C4-2B (cell line): ENCODE results near the gene NECTIN3.

ENCODE experiments used
- H3K27ac ChIP-seq: fragments of 450-650 bp; 2 replicates; pipeline ENCODE4 v1.5.1; 2017
- ZFX ChIP-seq: fragments of 450-650 bp; IDR thresholded peaks from 2 replicates; pipeline ENCODE4 v1.6.1; 2017
- TF ChIP-seq, protein P1 (sequence below): fragments of 450-650 bp; conservative IDR thresholded peaks from 2 replicates; pipeline ENCODE4 v1.5.1; 2017; ENCODE audit warnings: mild to moderate bottlenecking

NECTIN3 gene

DNA sequence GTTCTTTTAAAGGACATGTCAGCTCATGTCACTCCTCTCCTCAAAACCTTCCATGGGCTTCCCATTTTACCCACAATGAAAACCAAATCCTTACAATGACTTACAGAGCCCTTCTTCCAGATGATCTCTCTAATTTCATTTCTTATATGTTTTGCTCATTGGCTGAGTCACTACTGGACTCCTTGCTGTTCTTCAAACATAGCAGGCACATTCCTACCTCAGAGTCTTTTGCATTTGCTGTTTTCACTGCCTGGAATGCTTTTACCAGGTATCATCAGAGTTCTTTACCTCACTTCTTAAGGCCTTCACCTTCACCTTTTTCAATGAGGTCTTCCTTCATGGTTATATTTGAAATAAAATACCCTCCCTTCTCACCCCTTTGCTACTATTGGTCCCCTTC lies 57.3 kb downstream of the NECTIN3 start:
- no peak for TF ChIP-seq ZFX
- TF ChIP-seq, protein P1, sequence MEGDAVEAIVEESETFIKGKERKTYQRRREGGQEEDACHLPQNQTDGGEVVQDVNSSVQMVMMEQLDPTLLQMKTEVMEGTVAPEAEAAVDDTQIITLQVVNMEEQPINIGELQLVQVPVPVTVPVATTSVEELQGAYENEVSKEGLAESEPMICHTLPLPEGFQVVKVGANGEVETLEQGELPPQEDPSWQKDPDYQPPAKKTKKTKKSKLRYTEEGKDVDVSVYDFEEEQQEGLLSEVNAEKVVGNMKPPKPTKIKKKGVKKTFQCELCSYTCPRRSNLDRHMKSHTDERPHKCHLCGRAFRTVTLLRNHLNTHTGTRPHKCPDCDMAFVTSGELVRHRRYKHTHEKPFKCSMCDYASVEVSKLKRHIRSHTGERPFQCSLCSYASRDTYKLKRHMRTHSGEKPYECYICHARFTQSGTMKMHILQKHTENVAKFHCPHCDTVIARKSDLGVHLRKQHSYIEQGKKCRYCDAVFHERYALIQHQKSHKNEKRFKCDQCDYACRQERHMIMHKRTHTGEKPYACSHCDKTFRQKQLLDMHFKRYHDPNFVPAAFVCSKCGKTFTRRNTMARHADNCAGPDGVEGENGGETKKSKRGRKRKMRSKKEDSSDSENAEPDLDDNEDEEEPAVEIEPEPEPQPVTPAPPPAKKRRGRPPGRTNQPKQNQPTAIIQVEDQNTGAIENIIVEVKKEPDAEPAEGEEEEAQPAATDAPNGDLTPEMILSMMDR: no peak

DNA sequence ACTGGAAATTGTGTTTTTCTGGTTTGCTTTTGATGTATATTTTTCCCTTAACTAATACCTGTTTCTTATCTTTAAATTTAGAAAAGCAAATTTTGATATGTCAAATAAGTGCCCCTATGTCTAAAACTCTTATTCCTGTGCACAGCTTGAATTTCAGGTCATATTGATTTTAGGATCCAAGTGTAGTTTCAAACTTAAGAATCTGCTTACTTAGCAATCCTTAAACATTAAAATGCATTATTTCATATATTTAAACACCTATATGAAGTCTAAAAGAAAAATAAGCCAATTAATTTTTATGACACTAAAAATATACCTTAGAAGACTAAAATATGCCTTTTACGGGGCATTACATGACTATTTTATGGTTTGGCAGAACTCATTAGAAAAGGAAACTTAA lies 59.2 kb downstream of the NECTIN3 start:
- H3K27ac ChIP-seq: no peak overlapping the region
- no peak for TF ChIP-seq ZFX
- TF ChIP-seq, protein P1: no peak

More for the DNA sequence above, 57.3 kb downstream of the NECTIN3 start:
- H3K27ac ChIP-seq: no peak overlapping the region

DNA sequence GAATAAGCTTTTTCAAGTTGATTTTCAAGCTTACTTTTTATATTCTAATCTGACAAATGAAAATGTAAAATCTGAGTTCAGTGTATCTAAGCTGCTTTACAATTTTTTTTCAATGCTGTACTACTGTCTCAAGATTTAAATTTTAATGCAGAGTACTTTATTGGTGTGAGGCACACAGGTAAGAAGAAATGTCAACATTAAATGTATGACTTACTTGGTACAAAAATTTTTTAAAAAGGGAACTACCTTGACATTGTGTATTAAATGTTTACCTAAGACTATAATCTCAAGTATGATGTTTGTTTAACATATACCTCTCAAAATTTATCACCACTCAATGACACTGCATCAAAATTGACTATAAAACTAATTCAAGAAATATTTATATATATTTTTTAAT lies 62.7 kb downstream of the NECTIN3 start:
- TF ChIP-seq, protein P1: no peak
- TF ChIP-seq ZFX: no peak
- H3K27ac ChIP-seq: no peak overlapping the region

DNA sequence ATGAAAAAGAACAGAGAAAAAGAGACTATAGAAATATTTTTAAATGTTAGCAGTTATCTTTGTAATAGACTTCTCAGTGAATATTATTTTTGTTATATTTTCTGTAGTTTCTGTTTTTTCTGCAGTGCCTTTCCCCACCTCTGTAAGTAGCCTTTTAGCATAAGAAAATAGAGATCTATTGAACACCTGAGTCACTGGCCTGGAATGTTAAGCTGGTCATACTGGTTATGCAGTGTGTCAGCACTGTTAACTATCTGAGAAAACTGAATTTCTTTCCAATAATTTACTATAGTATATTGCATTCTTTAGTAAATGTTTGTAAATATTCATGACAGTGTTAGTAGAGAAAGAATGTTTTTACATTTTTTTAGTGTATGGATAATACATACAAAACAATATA lies 79.8 kb downstream of the NECTIN3 start:
- no peak overlapping the region for H3K27ac ChIP-seq
- TF ChIP-seq, protein P1: no peak
- TF ChIP-seq ZFX: no peak

DNA sequence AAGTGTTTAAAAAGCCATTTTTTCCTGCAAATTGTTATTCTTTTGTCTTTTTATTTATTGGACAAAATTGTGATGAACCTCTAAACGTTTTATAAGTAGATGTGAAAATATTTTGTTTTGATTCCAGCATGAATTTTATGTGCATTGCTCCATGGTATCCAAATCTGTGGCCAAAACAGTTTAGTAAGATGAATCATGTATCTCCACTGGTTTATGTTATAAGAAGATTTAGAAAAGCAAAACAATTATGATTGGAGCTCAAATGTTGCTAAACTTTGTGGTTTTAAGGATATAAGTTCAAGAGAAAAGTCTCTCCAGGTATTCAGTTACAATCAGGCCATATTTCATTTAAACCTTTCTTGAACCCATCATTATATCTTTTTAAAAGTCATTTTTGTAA lies 80.9 kb downstream of the NECTIN3 start:
- no peak overlapping the region for H3K27ac ChIP-seq
- TF ChIP-seq ZFX: no peak
- TF ChIP-seq, protein P1: no peak

DNA sequence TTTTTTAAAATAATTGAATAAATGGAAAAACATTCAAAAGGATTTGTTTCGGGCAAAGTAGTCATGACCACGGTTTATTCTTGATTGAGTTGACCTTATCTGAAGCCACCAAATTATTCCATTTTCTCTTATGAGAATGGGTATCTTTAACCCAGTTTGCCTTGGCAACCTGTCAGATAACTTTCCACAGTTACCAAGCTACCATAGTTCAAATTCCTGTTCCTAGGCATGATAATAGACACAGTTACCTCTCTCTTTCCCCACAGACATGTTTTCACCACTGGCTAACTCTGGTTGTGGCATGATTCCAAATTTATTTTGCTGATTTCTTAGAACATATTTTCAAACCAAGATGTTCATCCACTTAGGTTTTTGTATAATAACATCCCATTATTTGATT lies 84.9 kb downstream of the NECTIN3 start:
- no peak for TF ChIP-seq ZFX
- TF ChIP-seq, protein P1: no peak

DNA sequence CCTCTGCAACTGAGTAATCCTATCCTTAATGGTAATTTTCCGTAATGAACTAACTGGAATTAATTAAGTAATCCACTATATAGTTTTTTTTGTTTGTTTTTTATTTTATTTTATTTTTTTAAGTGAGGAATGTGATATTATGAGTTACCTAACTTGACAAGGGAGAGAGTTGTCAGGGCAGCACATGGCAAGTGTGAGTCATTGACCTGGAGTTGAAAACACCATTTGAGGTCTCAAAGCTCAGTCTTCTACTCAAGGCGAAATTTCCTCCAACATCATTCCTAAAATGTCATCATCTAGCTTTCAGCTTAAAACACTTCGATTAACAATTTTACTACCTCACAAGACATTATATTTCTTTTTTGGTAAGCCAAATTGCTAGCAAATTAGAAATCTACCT lies 87.8 kb downstream of the NECTIN3 start:
- no peak overlapping the region for H3K27ac ChIP-seq
- TF ChIP-seq, protein P1: no peak
- no peak for TF ChIP-seq ZFX

More for the DNA sequence above, 84.9 kb downstream of the NECTIN3 start:
- no peak overlapping the region for H3K27ac ChIP-seq
